NCI-H345 treated with DMSO at 0.1 percent for 48 hours (cell line): ENCODE results near the gene ACAP2.
"Not testable (repeated sequence)": the region's sequence is repeated elsewhere in the genome, so short reads cannot be mapped to it uniquely, and the experiment has no call there.

Source experiments
- DNase-seq: peaks from one replicate; lab custom pipeline; 2025; ENCODE audit not compliant: unreplicated experiment; lab: John Stamatoyannopoulos, UW

The ACAP2 gene, protein sequence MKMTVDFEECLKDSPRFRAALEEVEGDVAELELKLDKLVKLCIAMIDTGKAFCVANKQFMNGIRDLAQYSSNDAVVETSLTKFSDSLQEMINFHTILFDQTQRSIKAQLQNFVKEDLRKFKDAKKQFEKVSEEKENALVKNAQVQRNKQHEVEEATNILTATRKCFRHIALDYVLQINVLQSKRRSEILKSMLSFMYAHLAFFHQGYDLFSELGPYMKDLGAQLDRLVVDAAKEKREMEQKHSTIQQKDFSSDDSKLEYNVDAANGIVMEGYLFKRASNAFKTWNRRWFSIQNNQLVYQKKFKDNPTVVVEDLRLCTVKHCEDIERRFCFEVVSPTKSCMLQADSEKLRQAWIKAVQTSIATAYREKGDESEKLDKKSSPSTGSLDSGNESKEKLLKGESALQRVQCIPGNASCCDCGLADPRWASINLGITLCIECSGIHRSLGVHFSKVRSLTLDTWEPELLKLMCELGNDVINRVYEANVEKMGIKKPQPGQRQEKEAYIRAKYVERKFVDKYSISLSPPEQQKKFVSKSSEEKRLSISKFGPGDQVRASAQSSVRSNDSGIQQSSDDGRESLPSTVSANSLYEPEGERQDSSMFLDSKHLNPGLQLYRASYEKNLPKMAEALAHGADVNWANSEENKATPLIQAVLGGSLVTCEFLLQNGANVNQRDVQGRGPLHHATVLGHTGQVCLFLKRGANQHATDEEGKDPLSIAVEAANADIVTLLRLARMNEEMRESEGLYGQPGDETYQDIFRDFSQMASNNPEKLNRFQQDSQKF

DNA sequence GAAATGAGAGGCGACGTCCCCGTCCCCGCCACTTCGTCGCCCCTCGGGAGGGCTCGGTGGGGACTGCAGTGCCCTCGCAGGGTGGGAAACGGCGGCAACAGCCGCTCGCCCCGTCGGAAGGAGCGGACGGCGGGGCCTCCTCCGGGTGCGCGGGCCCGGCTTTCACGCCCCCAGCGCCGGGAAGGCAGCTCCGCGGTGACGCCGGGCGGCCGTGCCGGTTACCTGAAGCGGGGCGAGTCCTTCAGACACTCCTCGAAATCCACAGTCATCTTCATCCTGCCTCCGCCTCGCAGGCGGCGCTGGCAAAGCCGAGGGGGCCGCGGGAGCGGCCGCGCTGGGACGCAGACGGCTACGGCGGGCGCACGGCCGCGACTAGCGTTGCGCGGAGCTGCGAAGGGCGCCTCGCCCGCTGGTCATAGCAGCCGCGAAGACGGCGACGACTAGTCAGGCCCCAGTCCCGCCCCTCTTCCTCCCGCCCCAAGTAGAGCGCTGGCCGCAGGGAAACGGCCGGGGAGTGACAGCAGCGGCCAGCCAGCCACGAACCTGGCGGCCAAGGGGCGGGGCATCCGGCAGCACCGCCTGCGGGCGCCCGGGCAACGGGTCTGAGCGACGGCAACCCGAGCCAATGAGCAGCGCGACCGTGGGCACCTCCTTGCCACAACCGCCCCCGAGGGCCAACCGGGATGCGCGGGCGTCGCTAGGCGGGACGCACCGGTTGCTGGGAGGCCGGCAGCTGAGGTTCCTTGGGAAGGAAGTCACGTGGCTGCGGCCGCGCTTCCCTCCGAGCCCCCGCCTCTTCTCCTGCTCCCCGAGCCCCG is at the start of gene ACAP2:
TSS of gene ACAP2 (minus strand) at position 448 of the 818 bp plus-strand sequence. CDS start at position 275, 173 bp downstream.
- peak; percentile 99 for DNase-seq

DNA sequence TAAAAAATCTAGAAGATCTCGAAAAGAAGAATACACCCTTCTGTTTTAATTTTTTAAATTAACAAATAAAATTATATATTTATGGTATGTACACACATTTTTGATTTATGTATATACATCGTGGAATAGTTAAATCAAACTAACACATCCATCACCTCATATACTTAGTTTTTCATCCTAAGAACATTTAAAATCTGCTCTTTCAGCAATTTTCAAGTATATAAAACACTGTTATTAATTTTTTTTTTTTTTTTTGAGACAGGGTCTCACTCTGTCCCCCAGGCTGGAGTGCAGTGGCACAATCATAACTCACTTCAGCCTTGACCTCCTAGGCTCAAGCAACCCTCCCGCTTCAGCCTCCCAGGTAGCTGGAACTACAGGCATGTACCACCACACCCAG is 32.8 kb upstream of the ACAP2 start:
- DNase-seq = no peak

DNA sequence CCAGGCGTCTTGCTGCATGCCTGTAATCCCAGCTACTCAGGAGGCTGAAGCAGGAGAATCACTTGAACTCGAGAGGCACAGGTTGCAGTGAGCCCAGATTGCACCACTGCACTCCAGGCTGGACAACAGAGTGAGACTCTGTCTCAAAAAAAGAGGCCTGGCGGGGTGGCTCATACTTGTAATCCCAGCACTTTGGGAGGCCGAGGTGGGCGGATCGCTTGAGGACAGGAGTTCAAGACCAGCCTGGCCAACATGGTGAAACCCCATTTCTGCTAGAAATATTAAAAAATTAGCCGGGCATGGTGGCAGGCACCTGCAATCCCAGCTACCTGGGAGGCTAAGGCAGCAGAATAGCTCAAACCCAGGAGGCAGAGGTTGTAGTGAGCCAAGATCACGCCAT is 32.3 kb upstream of the ACAP2 start:
- not testable (repeated sequence) for DNase-seq

DNA sequence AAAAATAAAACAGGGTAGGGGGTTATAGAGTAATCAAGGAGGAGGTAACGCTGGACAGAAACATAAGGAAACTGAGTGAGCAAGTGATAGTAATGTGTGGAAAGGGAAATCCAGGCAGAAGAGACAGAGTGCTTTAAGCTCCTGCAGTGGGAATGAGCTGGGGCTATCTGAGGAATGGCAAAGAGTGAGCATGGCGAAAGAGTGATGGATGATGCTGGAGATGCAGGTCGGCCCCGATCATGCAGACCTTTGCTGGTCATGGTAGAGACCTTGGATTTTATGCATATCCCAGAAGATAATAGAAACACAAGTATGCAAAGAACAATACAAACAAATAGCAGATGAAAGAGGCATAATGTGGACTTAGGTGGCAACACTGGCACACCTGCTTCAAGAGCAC is 26.0 kb upstream of the ACAP2 start:
- DNase-seq = no peak

DNA sequence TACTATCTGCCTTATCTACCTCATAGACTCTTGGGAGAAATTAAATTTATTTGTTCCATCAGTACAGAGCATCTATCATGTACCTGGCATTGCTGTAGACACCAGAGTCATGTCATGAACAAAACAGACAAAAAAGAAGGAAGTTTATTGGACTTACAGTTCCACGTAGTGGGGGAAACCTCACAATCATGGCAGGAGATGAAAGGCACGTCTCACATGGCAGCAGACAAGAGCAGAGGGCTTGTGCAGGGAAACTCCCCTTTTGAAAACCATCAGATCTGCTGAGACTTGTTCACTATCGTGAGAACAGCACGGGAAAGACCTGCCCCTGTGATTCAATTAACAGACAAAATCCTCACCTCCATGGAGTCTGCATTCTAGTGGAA is 25.6 kb upstream of the ACAP2 start:
- no peak for DNase-seq

DNA sequence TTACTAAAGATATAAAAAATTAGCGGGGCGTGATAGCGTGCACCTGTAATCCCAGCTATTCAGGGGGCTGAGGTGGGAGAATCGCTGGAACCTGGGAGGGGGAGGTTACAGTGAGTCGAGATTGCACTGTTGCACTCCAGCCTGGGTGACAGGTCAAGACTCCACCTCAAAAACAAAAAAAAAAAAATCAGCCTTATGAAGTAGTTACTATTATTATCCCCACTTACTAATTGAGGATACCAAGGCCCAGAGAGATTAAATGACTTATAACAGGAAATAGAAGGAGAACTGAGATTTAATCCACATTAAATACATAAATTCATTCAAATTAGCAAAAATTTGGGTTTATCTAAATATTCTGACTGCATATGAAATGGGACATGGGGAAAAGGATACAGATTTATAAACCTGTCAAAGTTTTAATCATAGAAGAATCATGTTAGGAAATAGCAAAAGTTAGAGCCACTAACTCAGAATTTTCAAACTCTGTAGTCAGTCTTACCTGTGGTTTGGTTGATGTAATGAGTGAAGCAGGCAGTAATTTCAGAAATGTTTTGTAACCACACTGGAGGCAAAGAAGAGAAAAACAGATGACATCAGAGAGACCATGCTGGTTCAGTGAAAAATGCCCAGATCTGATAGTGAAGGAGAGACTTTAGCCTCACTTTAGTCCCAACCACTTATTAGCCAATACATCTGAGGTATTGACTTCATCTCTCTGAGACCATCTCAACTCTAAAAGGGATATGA is 25.0 kb upstream of the ACAP2 start:
- DNase-seq = no peak

DNA sequence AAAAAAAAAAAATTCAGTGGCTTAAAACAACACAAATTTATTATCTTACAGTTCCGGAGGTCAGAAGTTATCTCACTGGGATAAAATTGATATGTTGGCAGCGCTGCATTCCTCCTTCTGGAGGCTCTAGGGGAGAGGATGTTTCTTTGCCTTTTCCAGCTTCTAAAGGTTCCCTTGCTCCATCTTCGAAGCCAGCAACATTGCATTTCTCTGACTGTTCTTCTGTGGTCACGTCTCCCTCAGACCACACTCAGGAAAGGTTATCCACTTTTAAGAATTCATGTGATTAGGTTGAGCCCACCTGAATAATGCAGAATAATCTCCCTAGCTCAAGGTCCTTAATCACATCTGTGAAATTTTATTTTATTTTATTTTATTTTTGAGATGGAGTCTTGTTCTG is 23.4 kb upstream of the ACAP2 start:
- no peak for DNase-seq

DNA sequence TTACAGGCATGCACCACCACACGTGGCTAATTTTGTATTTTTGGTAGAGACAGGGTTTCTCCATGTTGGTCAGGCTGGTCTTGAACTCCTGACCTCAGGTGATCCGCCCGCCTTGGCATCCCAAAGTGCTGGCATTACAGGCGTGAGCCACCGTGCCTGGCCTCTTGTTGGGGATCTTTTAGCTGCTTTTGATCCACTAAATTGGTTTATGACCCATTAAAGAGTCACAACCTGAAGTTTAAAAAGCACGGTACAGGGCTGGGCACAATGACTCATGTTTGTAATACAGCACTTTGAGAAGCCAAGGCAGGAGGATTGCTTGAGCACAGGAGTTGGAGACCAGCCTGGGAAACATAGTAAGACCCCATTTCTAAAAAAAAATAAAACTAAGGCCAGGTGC is 20.1 kb upstream of the ACAP2 start:
- not testable (repeated sequence) for DNase-seq

DNA sequence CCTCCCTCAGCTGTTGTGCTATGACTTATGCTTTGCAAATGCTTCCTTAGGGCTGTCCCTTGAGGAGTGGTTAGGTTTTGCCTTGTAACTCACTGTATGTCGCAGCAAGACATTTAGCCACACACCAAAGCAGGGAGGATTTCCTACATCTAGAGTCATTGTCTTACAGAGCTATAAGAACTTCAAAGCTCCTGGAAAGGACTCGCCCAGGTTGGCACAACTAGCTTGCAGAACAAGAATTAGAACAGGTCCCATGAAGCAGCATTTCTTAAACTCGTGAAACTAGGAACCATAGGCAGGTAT is 19.4 kb upstream of the ACAP2 start:
- no peak for DNase-seq

DNA sequence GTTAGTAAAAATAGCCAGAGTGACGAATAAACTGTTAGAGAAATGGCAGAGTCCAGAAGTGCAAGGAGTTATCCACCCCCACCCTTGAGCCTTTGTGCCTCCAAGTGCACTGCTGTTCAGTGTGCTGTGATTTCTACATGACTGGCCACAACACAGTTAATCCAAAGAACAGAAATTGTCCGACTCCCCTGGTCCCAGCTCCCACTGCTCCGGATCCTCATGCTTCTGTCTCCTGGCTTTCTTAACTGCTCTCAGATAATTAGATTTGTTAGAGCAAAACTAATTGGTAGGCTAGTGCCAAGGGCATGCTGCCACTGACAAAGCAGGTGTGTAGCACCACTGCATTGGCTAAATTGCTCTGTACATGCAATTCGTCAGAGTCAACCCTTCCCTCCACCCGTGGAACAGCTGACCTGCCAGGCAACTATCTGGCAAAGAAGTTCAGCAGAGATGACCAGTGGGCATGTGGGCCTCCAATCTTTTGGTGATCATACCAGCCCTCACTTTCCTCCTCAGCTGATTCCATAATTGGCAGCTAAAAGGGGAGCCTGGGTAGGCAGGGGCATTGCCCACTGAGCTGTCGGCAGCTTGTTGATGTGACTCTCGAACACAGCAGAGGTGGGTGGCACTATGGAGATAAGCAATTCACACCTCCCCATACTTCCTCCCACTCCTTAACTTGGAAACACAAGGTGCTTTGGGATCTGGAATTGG is 18.9 kb upstream of the ACAP2 start:
- no peak for DNase-seq

DNA sequence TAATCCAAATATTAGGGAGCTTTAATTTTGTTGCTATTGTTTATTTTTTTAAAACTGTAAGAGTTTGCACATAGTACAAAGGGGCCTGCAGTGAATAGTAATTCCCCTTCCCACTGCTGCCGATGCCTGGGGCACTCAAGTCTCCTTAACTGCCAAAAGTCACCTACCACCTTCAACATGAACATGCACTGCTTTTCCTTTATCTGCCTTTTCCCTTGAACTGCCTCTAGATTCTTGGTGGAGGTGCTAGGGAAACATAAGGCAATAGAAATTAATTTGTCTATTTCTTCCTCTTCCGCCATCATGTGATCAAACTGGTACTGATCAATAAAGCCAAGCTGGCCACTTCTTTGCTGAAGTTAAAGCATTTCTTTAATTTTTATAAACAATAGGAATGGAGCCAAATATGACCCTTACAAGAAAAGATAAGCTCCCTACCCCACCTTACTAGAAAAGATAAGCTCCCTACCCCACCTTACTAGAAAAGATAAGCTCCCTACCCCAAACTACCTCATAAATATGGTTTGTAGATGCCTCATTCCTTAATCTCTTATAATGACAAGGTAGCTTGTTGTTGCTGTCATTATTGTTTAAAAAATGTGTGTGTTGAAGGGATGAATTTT is 17.4 kb upstream of the ACAP2 start:
- no peak for DNase-seq

DNA sequence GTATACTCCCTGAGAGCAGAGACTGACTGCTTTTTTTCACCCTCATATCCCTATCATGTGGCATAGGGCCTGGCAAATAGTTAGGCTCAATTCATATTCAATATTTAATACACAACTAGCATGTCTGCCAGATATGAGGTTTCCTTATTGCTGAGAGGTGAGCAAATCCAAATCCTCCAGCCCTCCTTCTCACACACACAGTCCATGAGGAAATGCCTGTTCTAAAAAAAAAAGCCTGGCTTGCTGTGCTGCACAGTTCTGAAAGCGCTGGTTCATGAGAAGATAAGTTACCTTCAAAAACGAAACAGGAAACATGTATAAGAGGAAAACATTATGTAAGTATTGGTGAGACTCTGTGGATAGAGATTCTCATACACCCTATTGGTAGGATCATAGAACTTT is 15.5 kb upstream of the ACAP2 start:
- DNase-seq = no peak

DNA sequence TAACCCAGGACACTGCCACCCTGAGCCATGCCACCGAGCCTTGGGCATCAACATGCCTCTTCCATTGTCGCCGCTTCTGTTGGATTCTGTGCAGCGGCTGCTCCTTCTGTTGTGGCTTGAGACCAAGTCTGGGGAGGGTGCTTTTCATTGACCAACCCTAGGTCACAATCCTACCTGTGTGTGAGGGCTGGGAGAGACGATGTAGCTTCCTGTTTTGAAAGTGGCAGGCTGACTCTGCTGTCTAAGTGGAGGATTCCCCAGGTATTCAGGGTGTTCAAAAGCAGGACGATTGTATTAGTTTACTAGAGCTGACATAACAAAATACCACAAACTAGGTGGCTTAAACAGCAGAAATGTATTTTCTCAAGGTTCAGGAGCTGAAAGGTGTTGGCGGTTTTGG is 13.0 kb upstream of the ACAP2 start:
- DNase-seq = no peak

DNA sequence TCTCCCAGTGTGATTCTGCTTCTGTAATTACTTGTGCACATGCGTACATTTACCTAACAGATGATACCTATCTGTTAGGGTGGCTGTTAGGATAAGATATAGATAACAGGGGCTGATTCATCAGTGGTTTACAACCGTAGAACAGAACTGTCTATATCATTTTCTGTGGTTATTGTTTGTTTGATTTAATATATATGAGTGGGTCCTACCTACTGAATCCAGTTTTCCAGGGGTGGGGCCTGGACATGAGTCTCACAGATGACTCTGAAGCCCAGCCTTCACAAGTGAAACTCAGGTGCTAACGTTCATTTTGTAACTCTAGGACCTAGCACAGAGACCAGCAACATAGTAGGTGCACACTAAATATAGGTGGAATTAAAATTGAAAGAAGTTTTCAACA is 10.4 kb upstream of the ACAP2 start:
- no peak for DNase-seq

DNA sequence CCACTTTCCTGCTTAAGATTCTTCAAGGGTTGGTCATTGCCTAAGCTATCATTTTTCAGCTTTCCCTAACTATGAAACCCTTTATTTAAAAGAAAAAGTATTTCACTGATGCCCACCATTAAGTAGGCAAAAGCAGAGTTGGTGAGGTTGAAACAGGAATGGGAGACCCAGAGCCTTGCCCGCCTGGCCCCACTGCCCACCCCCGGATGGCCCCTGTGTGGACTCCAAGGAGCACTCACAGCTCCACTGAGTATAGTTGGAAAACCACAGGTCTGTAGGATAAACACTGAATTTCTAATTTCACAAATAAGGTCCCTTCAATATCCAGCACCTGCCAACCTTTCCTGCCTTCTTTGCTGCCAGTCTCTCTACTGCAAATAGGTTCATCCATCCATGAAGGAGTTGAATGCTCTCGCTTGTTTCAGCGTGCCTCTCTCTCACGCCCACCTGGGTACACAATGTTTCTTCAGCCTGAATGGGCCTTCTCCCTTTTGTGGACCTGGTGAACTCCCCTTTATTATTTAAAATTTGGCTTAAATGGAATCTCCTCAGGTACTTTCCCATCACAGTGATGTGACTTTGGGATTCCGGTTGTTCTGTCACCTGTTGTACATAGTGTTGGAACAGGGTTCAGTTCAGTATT is 8.7 kb upstream of the ACAP2 start:
- peak; percentile 100 for DNase-seq

DNA sequence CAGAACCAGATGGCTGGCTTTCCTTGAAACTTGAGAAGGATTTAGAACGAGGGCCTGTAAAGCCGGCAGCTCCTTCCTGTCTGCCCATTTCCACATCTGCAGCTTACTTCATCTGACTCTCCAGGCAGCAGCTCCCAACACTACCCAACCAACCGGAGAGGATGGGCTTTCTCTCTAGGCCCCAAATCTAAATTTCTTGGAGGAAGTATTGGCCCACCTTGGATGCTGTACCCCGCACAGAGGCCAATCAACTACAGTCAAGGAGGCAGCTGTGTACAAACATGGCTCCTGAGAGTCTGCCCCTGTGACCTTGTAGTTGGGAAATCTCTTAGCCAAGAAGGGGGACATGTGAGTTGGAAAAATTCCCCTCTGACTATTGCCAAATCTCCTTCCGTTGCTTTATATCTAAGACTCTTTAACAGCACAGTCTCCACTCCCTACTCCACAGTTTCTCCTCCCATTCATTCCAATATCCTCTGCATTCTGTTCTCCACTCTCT is 8.0 kb upstream of the ACAP2 start:
- DNase-seq = peak; percentile 27

DNA sequence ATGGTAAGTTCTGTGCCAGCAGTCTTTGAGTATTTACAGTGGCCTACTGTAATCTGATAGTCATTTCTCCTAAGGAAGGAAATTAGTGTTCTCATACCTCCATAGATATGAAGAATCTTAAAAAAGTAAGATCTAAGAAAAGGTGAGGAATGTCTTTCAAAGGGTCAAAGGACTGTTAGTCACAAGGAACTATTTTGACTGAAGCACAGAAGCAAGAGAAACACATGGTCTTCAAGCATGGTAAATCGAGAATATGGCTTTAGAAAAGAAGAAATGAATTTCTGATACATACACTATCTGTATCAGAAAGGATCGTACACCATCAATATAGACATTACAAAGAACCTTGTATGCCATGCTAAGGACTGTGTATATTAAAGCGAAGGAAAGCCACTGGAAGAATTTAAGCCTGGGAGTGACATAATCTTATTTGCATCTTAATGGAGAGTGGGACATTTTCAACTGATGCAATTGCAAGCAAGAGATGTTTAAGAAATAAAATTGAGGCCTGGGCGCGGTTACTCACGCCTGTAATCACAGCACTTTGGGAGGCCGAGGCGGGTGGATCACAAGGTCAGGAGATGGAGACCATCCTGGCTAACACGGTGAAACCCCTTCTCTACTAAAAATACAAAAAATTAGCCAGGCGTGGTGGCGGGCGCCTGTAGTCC is 5.5 kb upstream of the ACAP2 start:
- no peak for DNase-seq

DNA sequence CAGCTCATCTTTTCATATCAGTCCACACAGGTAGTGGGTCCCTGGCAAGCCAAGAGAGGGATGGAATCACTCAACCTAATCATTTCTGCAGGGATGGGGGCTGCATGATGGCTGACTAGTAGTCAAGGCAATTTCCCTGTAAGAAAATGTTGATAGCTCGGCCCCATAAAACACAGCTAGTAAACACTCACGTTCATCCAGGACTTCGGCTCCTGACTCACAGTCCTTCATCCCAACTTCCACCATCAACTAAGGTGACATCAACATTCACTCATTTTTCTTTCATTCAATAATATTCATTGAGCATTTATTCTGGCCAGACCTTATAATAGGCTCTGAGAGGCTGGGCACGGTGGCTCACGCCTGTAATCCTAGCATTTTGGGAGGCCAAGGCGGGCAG is 4.4 kb upstream of the ACAP2 start:
- DNase-seq = no peak

DNA sequence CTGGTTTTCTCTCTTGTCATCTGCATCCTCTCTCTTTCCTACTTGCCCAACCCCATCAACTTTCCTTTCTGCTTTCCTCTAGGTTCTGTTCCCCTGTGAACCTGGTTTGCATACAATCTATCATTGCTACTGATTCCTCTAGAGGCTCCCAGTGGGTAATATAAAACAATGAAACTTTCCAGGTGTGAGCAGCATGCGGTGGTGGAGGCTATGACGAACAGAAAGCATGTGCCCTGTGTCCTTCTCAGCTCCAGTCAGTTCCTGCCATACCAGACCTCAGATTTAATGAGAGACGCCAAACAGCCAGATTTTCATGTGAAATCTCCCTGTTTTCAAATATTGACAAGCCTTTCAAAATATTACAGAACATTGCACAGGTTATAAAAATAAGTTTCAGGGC is 3.5 kb upstream of the ACAP2 start:
- DNase-seq = peak; percentile 63
